GM18868 (cell line): ENCODE data around the gene MARCKSL1.
"Not testable (repeated sequence)": the region's sequence is repeated elsewhere in the genome, so short reads cannot be mapped to it uniquely, and the experiment has no call there.

Experiments used
- ATAC-seq: cut with Tn5 transposase; IDR thresholded peaks from one replicate; pipeline ENCODE4 v1.9.1; 2021; ENCODE audit warnings: mild to moderate bottlenecking, moderate library complexity; ENCODE audit not compliant: unreplicated experiment

MARCKSL1 gene

DNA sequence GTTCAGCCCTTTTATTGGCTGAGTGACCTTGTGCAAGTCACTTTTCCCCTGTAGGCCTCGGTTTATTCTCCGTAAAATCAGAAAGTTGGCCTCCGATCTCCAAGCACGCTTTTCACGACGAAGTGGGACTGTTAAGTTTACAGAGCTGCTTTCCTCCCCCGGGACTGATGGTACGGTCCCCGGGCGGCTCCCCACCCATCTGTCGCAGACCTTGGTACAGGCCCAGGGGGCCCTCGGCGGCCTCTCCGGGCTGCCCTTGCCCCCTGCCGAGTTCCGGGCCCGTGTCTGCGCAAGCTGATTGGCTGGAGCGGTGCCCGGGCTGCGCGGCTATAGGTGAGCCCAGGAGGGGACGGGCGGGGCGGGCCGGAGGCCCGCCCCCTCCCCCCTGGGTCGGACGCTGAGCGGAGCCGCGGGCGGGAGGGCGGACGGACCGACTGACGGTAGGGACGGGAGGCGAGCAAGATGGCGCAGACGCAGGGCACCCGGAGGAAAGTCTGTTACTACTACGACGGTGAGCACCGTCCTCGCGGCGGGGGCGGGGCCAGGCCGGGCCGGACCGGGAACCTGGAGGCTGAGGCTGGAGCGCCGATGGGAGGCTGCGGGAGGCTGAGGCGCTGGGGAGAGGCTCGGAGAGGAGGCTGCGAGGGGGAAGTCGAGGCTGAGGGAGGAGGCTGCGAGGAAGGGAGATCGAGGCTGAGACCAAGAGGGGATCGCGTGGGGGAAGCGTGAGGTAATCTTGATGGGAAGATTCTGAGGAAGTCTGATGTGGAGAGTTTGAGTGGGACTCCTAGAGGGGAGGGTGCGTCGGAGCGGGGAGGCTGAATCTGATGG is 44.1 kb downstream of the MARCKSL1 start, which contains the start of gene HDAC1:
Gene HDAC1 (plus strand): TSS at position 376 of the 831 bp plus-strand sequence. CDS start 87 bp downstream, at position 463.
- peak; percentile 95 for ATAC-seq

DNA sequence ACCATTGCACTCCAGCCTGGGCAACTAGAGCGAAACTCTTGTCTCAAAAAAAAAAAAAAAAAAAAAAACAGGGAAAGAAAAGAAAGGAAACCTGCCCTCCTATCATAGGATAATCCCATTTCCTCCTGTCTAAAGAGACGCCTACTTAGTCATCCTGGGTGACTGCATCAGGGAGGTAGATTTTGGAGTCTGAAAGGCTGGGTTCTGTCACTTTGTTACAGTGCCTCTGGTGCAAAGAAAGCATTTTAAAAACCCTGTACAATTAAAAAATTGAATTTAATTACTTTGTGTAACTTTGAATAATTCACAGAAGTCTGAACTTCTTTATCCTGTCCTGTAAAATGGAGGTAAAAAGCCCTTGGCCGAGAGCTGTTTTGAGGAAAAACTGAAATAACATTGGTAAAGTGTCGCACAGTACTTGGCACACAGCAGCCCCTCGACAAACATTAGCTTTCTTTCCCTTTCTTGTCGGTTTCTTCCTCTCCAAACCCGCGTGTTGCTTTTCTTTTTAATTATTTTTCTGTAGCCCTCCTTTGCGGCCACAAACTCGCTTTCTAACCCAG is 44.8 kb downstream of the MARCKSL1 start:
- ATAC-seq = no peak

DNA sequence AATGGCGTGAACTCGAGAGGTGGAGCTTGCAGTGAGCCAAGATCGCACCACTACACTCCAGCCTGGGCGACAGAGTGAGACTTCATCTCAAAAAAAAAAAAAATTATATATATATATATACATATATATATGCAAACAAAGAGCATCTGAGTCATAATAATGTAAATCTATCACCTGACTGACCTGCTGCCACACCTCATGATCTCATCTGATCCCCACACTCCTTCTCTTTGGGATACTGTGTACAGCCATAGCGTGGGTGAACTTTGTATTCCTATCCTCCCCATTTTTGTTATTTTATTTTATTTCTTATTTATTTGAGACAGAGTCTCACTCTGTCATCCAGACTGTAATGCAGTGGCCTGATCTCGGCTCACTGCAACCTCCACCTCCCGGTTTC is 46.8 kb downstream of the MARCKSL1 start:
- no peak for ATAC-seq

DNA sequence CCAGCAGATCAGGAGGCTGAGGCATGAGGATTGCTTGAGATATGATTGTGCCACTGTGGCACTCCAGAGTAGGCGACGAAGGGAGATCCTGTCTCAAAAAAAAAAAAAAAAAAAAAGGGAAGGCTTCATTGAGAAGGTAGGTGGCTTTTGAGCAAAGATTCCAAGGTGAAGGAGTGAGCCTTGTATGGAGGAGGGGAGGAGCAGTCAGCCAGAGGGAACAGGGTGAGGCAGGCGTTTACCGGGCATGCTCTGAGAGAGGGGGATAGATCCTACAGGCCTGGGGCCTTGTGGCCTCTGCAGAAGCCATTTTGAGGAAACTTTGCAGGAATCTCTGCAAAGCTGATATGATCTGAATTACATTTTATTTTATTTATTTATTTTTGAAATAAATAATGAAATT is 49.3 kb downstream of the MARCKSL1 start:
- no peak for ATAC-seq

DNA sequence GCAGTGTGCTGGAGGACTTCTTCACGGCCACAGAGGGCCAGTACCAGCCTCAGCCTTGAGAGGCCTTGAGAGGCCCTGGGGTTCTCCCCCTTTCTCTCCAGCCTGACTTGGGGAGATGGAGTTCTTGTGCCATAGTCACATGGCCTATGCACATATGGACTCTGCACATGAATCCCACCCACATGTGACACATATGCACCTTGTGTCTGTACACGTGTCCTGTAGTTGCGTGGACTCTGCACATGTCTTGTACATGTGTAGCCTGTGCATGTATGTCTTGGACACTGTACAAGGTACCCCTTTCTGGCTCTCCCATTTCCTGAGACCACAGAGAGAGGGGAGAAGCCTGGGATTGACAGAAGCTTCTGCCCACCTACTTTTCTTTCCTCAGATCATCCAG is 50.4 kb downstream of the MARCKSL1 start:
- no peak for ATAC-seq

DNA sequence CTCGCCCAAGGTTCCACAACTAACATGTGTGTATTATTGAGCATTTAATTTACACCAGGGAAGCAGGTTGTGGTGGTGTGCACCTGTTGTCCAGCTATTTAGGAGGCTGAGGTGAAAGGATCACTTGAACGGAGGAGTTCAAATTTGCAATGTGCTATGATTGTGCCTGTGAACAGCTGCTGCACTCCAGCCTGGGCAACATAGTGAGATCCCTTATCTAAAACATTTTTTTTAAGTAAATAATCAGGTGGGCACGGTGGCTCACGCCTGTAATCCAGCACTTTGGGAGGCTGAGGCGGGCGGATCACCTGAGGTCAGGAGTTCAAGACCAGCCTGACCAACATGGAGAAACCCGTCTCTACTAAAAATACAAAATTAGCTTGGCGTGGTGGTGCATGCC is 51.3 kb downstream of the MARCKSL1 start:
- ATAC-seq = not testable (repeated sequence)
